ENCODE measurements around the gene RAB6B. TPM values are rescaled to one million over a fixed set of nuclear protein-coding genes. Genes with fewer than 3 reads are reported as not detected.

The RAB6B gene
- total and polyA plus RNA-seq, 10 donors, result 1.3 to 20.4 (median 8.5) TPM

DNA sequence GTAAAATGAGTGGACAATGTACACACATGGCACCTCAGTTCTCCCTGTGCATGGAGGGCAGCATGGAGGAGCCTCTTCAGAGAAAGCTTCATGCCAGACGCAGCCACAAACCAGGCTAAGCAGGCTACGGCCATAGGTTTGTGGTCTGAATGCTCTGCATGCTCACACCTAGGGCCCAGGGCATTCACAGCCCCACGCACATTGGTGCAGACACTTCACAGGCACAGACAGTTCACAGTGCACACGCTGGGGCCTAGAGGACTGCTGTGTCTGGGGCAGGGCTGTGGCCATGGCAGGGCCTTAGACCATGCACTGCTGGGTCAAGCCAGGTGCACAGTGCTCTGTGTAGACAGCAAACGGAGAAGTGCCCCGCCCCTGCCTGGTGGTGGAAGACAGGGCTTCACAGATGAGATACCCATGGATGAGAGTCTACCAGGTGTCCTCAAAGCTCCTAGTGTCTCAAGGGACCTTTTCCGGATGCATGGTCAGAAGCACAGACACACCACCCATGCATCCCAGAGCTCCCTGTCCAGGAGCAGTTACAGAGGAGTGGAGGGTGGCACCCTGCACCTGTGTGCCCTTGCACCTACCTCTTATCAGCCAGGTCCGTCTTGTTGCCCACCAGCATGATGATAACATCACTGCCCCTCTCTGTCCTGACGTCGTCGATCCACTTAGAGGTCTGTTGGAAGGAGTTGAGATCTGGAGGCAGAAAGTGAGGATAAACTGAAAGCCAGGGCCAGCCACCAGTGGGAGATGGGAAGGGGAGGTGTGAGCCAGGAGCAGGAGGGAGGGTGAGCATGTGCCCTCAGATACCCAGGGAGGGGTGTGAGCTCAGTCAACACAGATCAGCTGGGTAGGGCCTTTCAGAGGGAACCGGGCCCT lies 56.5 kb downstream of the RAB6B start:
- WGBS, 5 donors, result 88 to 94% (median 91%) methylated on average over 9 to 12 of the region's 12 CpGs
- peaks cover 0 to 31% (median 2%) of the 10 kb centered on the region in 6 donors for H3K36me3 ChIP-seq
- intact Hi-C loops (cut with DNase I; ENCODE audit: low total_unique reads), result no loop called here
- DNase-seq, result no peak
- no peaks in the 10 kb centered on the region for H3K27me3 ChIP-seq (replicated peaks in 1 of 7)
- H3K4me3 ChIP-seq, result no peak overlapping the region
- H3K9me3 ChIP-seq, result no peaks in the 10 kb centered on the region
- H3K27ac ChIP-seq, result no peak overlapping the region
- no peaks in the 10 kb centered on the region for H3K4me1 ChIP-seq
- TF ChIP-seq POLR2AphosphoS5 (IDR thresholded peaks at IDR 0.05) (no peak), POLR2A (IDR thresholded peaks at IDR 0.05) (no peak)
- TF ChIP-seq, protein P1, sequence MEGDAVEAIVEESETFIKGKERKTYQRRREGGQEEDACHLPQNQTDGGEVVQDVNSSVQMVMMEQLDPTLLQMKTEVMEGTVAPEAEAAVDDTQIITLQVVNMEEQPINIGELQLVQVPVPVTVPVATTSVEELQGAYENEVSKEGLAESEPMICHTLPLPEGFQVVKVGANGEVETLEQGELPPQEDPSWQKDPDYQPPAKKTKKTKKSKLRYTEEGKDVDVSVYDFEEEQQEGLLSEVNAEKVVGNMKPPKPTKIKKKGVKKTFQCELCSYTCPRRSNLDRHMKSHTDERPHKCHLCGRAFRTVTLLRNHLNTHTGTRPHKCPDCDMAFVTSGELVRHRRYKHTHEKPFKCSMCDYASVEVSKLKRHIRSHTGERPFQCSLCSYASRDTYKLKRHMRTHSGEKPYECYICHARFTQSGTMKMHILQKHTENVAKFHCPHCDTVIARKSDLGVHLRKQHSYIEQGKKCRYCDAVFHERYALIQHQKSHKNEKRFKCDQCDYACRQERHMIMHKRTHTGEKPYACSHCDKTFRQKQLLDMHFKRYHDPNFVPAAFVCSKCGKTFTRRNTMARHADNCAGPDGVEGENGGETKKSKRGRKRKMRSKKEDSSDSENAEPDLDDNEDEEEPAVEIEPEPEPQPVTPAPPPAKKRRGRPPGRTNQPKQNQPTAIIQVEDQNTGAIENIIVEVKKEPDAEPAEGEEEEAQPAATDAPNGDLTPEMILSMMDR (IDR thresholded peaks at IDR 0.05 in 8 of 11, conservative IDR thresholded peaks at IDR 0.05 in 3 of 11), result no peak

GRCh38 chr3:133838296-133838789 lies 57.3 kb downstream of the RAB6B start:
- intact Hi-C loops (cut with DNase I; ENCODE audit: low total_unique reads), result no loop called here
- H3K27ac ChIP-seq, result no peak overlapping the region
- H3K27me3 ChIP-seq (replicated peaks in 1 of 7), result no peaks in the 10 kb centered on the region
- DNase-seq, result no peak
- peaks cover 0 to 39% (median 2%) of the 10 kb centered on the region in 6 donors for H3K36me3 ChIP-seq
- WGBS, 5 donors, result 86 to 96% (median 93%) methylated on average over 1 to 4 of the region's 4 CpGs
- TF ChIP-seq POLR2A (IDR thresholded peaks at IDR 0.05) (no peak), POLR2AphosphoS5 (IDR thresholded peaks at IDR 0.05) (no peak)
- TF ChIP-seq, protein P1 (IDR thresholded peaks at IDR 0.05 in 8 of 11, conservative IDR thresholded peaks at IDR 0.05 in 3 of 11), result no peak
- no peaks in the 10 kb centered on the region for H3K9me3 ChIP-seq
- H3K4me1 ChIP-seq, result no peaks in the 10 kb centered on the region
- no peak overlapping the region for H3K4me3 ChIP-seq

GRCh38 chr3:133837487-133838295 lies 58.0 kb downstream of the RAB6B start:
- WGBS, 5 donors, result 88 to 94% (median 92%) methylated on average over 19 to 22 of the region's 22 CpGs

More at GRCh38 chr3:133837487-133838295, 58.0 kb downstream of the RAB6B start:
- no peaks in the 10 kb centered on the region for H3K9me3 ChIP-seq
- no peak for DNase-seq
- no peaks in the 10 kb centered on the region for H3K4me1 ChIP-seq
- intact Hi-C loops (cut with DNase I; ENCODE audit: low total_unique reads), result no loop called here
- peaks cover 0 to 40% (median 2%) of the 10 kb centered on the region in 6 donors for H3K36me3 ChIP-seq
- no peaks in the 10 kb centered on the region for H3K27me3 ChIP-seq (replicated peaks in 1 of 7)
- no peak overlapping the region for H3K27ac ChIP-seq
- H3K4me3 ChIP-seq, result no peak overlapping the region
- TF ChIP-seq POLR2AphosphoS5 (IDR thresholded peaks at IDR 0.05) (no peak), POLR2A (IDR thresholded peaks at IDR 0.05) (no peak)
- TF ChIP-seq, protein P1 (IDR thresholded peaks at IDR 0.05 in 8 of 11, conservative IDR thresholded peaks at IDR 0.05 in 3 of 11), result no peak
